HCT116 (cell line): Measurements from ENCODE around the gene MDM2. TPM values are rescaled to one million over a fixed set of nuclear protein-coding genes. Genes with fewer than 3 reads are reported as not detected.

Experiments
- ATAC-seq: fragments of 200-7000 bp; cut with Tn5 transposase; 2 replicates; pipeline ENCODE4 v1.9.1; 2020; ENCODE audit warnings: mild to moderate bottlenecking, moderate library complexity
- BruUV-seq: library from RNA; stranded (reverse); fragments of 400-500 nt; replicated peaks from 2 replicates; lab custom pipeline; 2021; lab: Mats Ljungman, UMichigan
- CTCF ChIA-PET: fragments of 300-600 bp; sonication (Branson Sonifier 250); formaldehyde crosslinking; loops from one replicate; lab custom pipeline; 2021; ENCODE audit warnings: antibody characterized with exemption; lab: Charles Lee
- POLR2A ChIA-PET: fragments of 300-600, 350-600 bp; sonication (Branson Sonifier 250); formaldehyde crosslinking; loops from one replicate; lab custom pipeline; 2021; ENCODE audit warnings: antibody characterized with exemption; lab: Charles Lee
- RAD21 ChIA-PET, 2 experiments: fragments of 300-600 bp; sonication (Branson Sonifier 250); formaldehyde crosslinking; loops; one replicate each; lab custom pipeline; 2023; ENCODE audit warnings: low total read pairs in 2 of 2; ENCODE audit not compliant: uncharacterized antibody in 2 of 2, unreplicated experiment in 2 of 2, low non-redundant PET in 1 of 2; lab: Charles Lee
- DNase-seq: peaks from one replicate; pipeline ENCODE4 v3.0.0-alpha.2; 2010; ENCODE audit warnings: low read depth, low spot score
- H2AFZ ChIP-seq: fragments of 200-600 bp; shearing (Covaris generic), sonication (generic); 2 replicates; pipeline ENCODE4 v1.6.1; 2017; ENCODE audit warnings: low read depth, mixed run types, mixed read lengths, antibody characterized with exemption, low read length; ENCODE audit not compliant: poor library complexity, severe bottlenecking
- H3K27ac ChIP-seq: 2 replicates; pipeline ENCODE4 v1.5.1; 2012; ENCODE audit warnings: low read depth, low read length
- H3K27me3 ChIP-seq: fragments of 200-600 bp; sonication (generic); 2 replicates; pipeline ENCODE4 v1.6.1; 2016; ENCODE audit warnings: mixed run types, low read length, mixed read lengths; ENCODE audit not compliant: insufficient read depth
- H3K36me3 ChIP-seq, 2 experiments: fragments of 200-500 bp in 1 of 2; fragments of 200-600 bp in 1 of 2; sonication (Bioruptor generic) in 1 of 2; sonication (generic) in 1 of 2; 2 replicates each; pipeline versions ENCODE4 v1.5.1 to v1.6.1; 2014 to 2016; ENCODE audit warnings: low read length in 2 of 2, inconsistent platforms in 1 of 2, mixed read lengths in 1 of 2, mixed run types in 1 of 2; ENCODE audit not compliant: insufficient read depth in 2 of 2, control insufficient read depth in 1 of 2
- H3K4me1 ChIP-seq, 2 experiments: fragments of 200-600 bp in 1 of 2; sonication (generic) in 1 of 2; 2 replicates each; pipeline versions ENCODE4 v1.5.1 to v1.6.1; 2012 to 2017; ENCODE audit warnings: low read length in 2 of 2, inconsistent platforms in 1 of 2, mild to moderate bottlenecking in 1 of 2, mixed read lengths in 1 of 2, mixed run types in 1 of 2, moderate library complexity in 1 of 2; ENCODE audit not compliant: insufficient read depth in 2 of 2, control insufficient read depth in 1 of 2
- H3K4me2 ChIP-seq: fragments of 200-600 bp; sonication (generic); 2 replicates; pipeline ENCODE4 v1.6.1; 2017; ENCODE audit warnings: mixed run types, low read length, mixed read lengths
- H3K4me3 ChIP-seq, 2 experiments: fragments of 200-600 bp in 1 of 2; sonication (generic) in 1 of 2; replicated peaks in 1 of 2; 2 replicates each; pipeline ENCODE4 v1.5.1; 2011 to 2016; ENCODE audit warnings: low read length in 2 of 2, control low read depth in 1 of 2, low read depth in 1 of 2, mild to moderate bottlenecking in 1 of 2, mixed read lengths in 1 of 2, mixed run types in 1 of 2
- H3K79me2 ChIP-seq: fragments of 200-600 bp; sonication (generic); 2 replicates; pipeline ENCODE4 v1.6.1; 2017; ENCODE audit warnings: mild to moderate bottlenecking, mixed run types, low read length, moderate library complexity, mixed read lengths; ENCODE audit not compliant: insufficient read depth
- H3K9ac ChIP-seq: fragments of 200-600 bp; sonication (generic); 2 replicates; pipeline ENCODE4 v1.6.1; 2016; ENCODE audit warnings: low read length, mixed read lengths
- H3K9me2 ChIP-seq: fragments of 200-600 bp; sonication (generic), shearing (Covaris generic); 2 replicates; pipeline ENCODE4 v1.6.1; 2017; ENCODE audit warnings: mixed run types, mild to moderate bottlenecking, moderate library complexity; ENCODE audit not compliant: insufficient read depth
- H3K9me3 ChIP-seq, 2 experiments: fragments of 200-500 bp in 1 of 2; fragments of 200-600 bp in 1 of 2; sonication (Bioruptor generic) in 1 of 2; sonication (generic) in 1 of 2; 2 replicates each; pipeline ENCODE4 v1.6.1; 2014 to 2017; ENCODE audit warnings: low read length in 2 of 2, mixed read lengths in 2 of 2, inconsistent platforms in 1 of 2, low read depth in 1 of 2, mild to moderate bottlenecking in 1 of 2, mixed run types in 1 of 2, moderate library complexity in 1 of 2; ENCODE audit not compliant: control insufficient read depth in 1 of 2, insufficient read depth in 1 of 2
- H4K20me1 ChIP-seq: fragments of 200-600 bp; sonication (generic), shearing (Covaris generic); 2 replicates; pipeline ENCODE4 v1.6.1; 2017; ENCODE audit warnings: mixed run types, mild to moderate bottlenecking, moderate library complexity; ENCODE audit not compliant: insufficient read depth
- ATF3 ChIP-seq: IDR thresholded peaks from 2 replicates; pipeline ENCODE4 v1.6.1; 2012
- CBX3 ChIP-seq: IDR thresholded peaks from 2 replicates; pipeline ENCODE4 v1.6.1; 2012; ENCODE audit warnings: low read depth
- EGR1 ChIP-seq: IDR thresholded peaks from 2 replicates; pipeline ENCODE4 v1.6.1; 2012; ENCODE audit warnings: low read depth
- ELF1 ChIP-seq: IDR thresholded peaks from 2 replicates; pipeline ENCODE4 v1.6.1; 2012; ENCODE audit warnings: low read depth, borderline replicate concordance
- EZH2phosphoT487 ChIP-seq: fragments of 200-600 bp; IDR thresholded peaks from 2 replicates; pipeline ENCODE4 v1.6.1; 2018; ENCODE audit warnings: antibody characterized with exemption, borderline replicate concordance
- FOSL1 ChIP-seq: IDR thresholded peaks from 2 replicates; pipeline ENCODE4 v1.6.1; 2012; ENCODE audit warnings: low read depth
- JUND ChIP-seq: IDR thresholded peaks from 2 replicates; pipeline ENCODE4 v1.6.1; 2012
- POLR2AphosphoS5 ChIP-seq: IDR thresholded peaks from 2 replicates; pipeline ENCODE4 v1.6.1; 2011; ENCODE audit warnings: mild to moderate bottlenecking, low read depth, low read length, moderate library complexity
- SP1 ChIP-seq: IDR thresholded peaks from 2 replicates; pipeline ENCODE4 v1.6.1; 2012; ENCODE audit warnings: low read depth
- TCF7L2 ChIP-seq: IDR thresholded peaks from 2 replicates; pipeline ENCODE4 v1.7.0; 2011; ENCODE audit warnings: borderline replicate concordance, inconsistent platforms; ENCODE audit not compliant: insufficient read depth, insufficient read length; ENCODE audit errors: extremely low read depth
- YY1 ChIP-seq: IDR thresholded peaks from 2 replicates; pipeline ENCODE4 v1.6.1; 2011; ENCODE audit warnings: low read length, low read depth, moderate library complexity, mild to moderate bottlenecking; ENCODE audit not compliant: insufficient replicate concordance; ENCODE audit errors: extremely low read depth
- ZBTB33 ChIP-seq: IDR thresholded peaks from 2 replicates; pipeline ENCODE4 v1.6.1; 2011; ENCODE audit warnings: mild to moderate bottlenecking, low read length, moderate library complexity; ENCODE audit not compliant: insufficient replicate concordance; ENCODE audit errors: extremely low read depth
- ZFX ChIP-seq: fragments of 450-650 bp; IDR thresholded peaks from 2 replicates; pipeline ENCODE4 v1.6.1; 2017
- ZNF274 ChIP-seq: fragments of 200-500 bp; sonication (Bioruptor generic); IDR thresholded peaks from 2 replicates; pipeline ENCODE4 v1.6.1; 2014; ENCODE audit warnings: mild to moderate bottlenecking, low read depth, low read length, inconsistent platforms
- intact Hi-C: fragments of 100-400 bp; cut with micrococcal nuclease; formaldehyde crosslinking; loops from 2 replicates; pipeline ENCODE4 v1.10.0; 2022
- total RNA-seq: library from RNA; stranded (reverse); gene quantifications from one replicate; pipeline ENCODE4 v1.2.1, GENCODE V29; 2021; ENCODE audit not compliant: unreplicated experiment
- TF ChIP-seq, protein P1 (sequence below): IDR thresholded peaks from 2 replicates; pipeline ENCODE4 v1.6.1; 2012; ENCODE audit warnings: low read depth

MDM2 gene
- total RNA-seq, 1 experiment from 2014 or later = 170 TPM

- TF ChIP-seq ZBTB33 (no peak), YY1 (no peak)
These were observed 59.6 kb downstream of the MDM2 start (continued) for GRCh38 chr12:68867606-68868005.

DNA sequence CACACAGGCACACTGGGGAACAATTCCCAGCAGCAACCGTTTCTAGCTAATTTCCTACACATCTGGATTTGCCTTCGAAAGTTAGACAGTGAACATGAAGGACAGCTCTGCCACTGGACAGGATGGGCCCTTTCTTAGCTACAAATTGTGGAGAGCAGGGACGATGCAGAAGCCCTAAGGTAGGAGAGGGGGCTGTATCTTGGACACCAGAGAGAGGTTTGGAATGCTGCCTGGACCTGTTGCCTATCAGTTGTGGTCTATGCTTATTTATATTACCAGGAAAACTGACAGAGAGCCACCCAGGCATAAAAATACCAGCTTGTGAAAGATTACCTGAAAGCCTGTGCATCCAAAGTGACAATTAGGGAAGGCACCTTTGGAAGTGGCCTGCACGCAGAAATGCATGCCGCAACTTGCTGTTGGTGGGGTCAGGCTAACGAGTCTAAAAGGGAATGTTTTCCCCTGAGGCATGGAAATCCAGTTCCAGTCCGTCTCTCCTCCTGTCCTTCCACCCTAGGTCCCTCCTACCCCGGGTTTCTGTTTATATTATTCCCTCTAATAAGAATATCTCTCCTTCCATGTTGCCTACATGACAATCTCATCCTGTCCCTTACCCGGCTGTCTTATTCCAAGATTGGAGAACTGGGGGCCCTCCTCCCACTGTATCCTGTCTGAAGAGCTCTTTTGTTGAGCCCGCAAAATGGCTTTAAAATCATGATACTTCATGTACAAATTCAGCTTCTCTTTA is 60.2 kb downstream of the MDM2 start:
- intact Hi-C loops = no loop called here
- H3K4me2 ChIP-seq = no peak overlapping the region
- ChIA-PET RAD21 (no interaction called here), CTCF (interaction anchor here (1.6 kb wide), 1 partner anchor 202 kb away, joined by 4 read pairs; no protein-coding TSS in a partner anchor), POLR2A (no interaction called here)
- no peak for ATAC-seq
- H3K27me3 ChIP-seq = no peaks in the 10 kb centered on the region
- DNase-seq = no peak
- no peak overlapping the region for H3K27ac ChIP-seq
- H3K4me3 ChIP-seq = no peak overlapping the region
- H3K9ac ChIP-seq = no peak overlapping the region
- no peaks in the 10 kb centered on the region for H3K4me1 ChIP-seq
- no peaks in the 10 kb centered on the region for H3K9me3 ChIP-seq
- no peaks in the 10 kb centered on the region for H3K79me2 ChIP-seq
- H4K20me1 ChIP-seq = no peaks in the 10 kb centered on the region
- no peak overlapping the region for H2AFZ ChIP-seq
- no peaks in the 10 kb centered on the region for H3K36me3 ChIP-seq
- no TSS peak for BruUV-seq
- H3K9me2 ChIP-seq = no peaks in the 10 kb centered on the region
- TF ChIP-seq ELF1 = no peak
- no peak for TF ChIP-seq ZBTB33
- no peak for TF ChIP-seq EGR1
- no peak for TF ChIP-seq YY1
- TF ChIP-seq JUND = no peak
- TF ChIP-seq ATF3 = no peak
- no peak for TF ChIP-seq EZH2phosphoT487
- TF ChIP-seq, protein P1, sequence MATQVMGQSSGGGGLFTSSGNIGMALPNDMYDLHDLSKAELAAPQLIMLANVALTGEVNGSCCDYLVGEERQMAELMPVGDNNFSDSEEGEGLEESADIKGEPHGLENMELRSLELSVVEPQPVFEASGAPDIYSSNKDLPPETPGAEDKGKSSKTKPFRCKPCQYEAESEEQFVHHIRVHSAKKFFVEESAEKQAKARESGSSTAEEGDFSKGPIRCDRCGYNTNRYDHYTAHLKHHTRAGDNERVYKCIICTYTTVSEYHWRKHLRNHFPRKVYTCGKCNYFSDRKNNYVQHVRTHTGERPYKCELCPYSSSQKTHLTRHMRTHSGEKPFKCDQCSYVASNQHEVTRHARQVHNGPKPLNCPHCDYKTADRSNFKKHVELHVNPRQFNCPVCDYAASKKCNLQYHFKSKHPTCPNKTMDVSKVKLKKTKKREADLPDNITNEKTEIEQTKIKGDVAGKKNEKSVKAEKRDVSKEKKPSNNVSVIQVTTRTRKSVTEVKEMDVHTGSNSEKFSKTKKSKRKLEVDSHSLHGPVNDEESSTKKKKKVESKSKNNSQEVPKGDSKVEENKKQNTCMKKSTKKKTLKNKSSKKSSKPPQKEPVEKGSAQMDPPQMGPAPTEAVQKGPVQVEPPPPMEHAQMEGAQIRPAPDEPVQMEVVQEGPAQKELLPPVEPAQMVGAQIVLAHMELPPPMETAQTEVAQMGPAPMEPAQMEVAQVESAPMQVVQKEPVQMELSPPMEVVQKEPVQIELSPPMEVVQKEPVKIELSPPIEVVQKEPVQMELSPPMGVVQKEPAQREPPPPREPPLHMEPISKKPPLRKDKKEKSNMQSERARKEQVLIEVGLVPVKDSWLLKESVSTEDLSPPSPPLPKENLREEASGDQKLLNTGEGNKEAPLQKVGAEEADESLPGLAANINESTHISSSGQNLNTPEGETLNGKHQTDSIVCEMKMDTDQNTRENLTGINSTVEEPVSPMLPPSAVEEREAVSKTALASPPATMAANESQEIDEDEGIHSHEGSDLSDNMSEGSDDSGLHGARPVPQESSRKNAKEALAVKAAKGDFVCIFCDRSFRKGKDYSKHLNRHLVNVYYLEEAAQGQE = no peak
- no peak for TF ChIP-seq FOSL1
- TF ChIP-seq TCF7L2 = no peak
- TF ChIP-seq ZFX = no peak
- no peak for TF ChIP-seq SP1
- no peak for TF ChIP-seq CBX3
- TF ChIP-seq ZNF274 = no peak
- no peak for TF ChIP-seq POLR2AphosphoS5
